ENCODE measurements around the gene OR13J1. TPM values are rescaled to one million over a fixed set of nuclear protein-coding genes. Genes with fewer than 3 reads are reported as not detected.

Gene OR13J1
- total and polyA plus RNA-seq, 11 donors = not detected

DNA sequence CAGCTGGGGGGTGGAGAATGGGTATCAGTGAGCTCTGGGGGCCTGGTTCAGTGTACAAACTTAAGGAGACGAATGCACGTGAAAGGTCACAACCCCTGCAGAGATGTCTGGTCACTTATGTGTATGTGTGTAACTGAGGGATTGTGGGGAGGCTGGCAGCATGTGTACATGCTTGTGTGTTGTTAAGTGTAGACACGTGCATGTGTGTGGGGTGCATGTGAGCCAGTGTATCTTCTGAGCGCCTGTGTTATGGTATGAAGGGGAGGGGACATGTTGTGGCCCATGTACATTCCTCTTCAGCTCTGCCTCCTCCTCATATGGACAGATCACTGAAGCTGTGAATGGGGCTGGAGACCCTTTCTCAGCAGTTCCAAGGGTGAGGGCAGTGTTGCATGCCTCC lies 39.2 kb downstream of the OR13J1 start:
- peaks cover 3 to 58% (median 41%) of the 10 kb centered on the region in 12 donors for H3K4me1 ChIP-seq
- no peak for DNase-seq
- H3K9me3 ChIP-seq = no peaks in the 10 kb centered on the region
- H3K27ac ChIP-seq = no peak overlapping the region
- no peak overlapping the region for H3K4me3 ChIP-seq
- TF ChIP-seq, protein P1, sequence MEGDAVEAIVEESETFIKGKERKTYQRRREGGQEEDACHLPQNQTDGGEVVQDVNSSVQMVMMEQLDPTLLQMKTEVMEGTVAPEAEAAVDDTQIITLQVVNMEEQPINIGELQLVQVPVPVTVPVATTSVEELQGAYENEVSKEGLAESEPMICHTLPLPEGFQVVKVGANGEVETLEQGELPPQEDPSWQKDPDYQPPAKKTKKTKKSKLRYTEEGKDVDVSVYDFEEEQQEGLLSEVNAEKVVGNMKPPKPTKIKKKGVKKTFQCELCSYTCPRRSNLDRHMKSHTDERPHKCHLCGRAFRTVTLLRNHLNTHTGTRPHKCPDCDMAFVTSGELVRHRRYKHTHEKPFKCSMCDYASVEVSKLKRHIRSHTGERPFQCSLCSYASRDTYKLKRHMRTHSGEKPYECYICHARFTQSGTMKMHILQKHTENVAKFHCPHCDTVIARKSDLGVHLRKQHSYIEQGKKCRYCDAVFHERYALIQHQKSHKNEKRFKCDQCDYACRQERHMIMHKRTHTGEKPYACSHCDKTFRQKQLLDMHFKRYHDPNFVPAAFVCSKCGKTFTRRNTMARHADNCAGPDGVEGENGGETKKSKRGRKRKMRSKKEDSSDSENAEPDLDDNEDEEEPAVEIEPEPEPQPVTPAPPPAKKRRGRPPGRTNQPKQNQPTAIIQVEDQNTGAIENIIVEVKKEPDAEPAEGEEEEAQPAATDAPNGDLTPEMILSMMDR (IDR thresholded peaks at IDR 0.05) = no peak
- no peak for TF ChIP-seq POLR2A (IDR thresholded peaks at IDR 0.05)
- peaks cover 0 to 4% (median 0%) of the 10 kb centered on the region in 9 donors for H3K36me3 ChIP-seq
- ATAC-seq = no peak
- H3K27me3 ChIP-seq = no peaks in the 10 kb centered on the region
- intact Hi-C loops (cut with DNase I) = no loop called here
- 78 to 87% (median 81%) methylated on average over 4 of the region's 4 CpGs for WGBS, 4 donors

GRCh38 chr9:35829764-35830096 lies 40.5 kb downstream of the OR13J1 start:
- DNase-seq (no peak), ATAC-seq (no peak)
- H3K4me1 ChIP-seq = peaks cover 3 to 58% (median 42%) of the 10 kb centered on the region in 12 donors
- TF ChIP-seq, protein P1 (IDR thresholded peaks at IDR 0.05) = no peak
- WGBS, 4 donors = 29 to 47% (median 43%) methylated on average over 2 of the region's 2 CpGs
- no peaks in the 10 kb centered on the region for H3K36me3 ChIP-seq
- H3K9me3 ChIP-seq = no peaks in the 10 kb centered on the region
- peak overlapping the region; percentile 85 to 99 (median 94) for H3K27ac ChIP-seq
- intact Hi-C loops (cut with DNase I) = loop anchor here in 7 of 10 donors (5.0 to 10.0 kb wide), 6 partner anchors 37 to 175 kb away; partner anchors contain the start of genes CCDC107 (in 2 of the 7), RMRP (in 2 of the 7), NPR2 (in 1 of the 7) and SIT1 (in 1 of the 7)
- H3K4me3 ChIP-seq = peak overlapping the region; percentile 65 to 97 (median 78)
- H3K27me3 ChIP-seq = no peaks in the 10 kb centered on the region

DNA sequence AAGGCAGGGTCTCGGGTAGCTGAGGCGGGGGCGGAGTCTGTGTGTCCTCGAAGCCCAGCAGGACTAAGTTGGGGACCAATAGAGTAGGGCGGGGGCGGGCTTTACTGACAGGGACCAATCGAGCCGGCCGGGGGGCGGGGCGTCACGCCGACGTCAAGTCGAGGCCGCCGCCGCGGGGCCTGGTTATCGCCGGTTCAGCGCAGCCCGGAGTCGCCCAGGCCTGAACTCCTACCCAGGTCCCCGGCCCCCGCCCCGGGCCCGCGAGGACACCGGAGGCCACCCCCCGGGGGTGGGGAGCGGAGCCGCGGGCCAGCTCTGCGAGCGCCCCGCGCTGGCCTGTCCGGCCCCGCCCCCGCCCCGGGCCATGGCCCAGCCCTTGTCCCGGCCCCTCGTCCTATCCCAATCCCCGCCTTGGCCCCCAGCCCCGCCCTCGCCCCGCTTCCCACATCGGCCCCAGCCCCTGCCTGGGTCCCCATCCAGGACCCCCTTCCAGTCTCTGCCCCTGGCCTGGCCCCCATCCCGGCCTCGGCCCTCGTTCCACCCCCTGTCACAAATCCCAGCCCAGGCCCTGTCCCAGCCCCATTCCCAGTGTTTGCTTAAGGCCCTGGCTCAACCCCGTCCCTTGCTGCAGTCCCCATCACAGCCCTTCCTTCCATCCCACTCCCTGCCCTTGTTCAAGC lies 41.0 kb downstream of the OR13J1 start, which contains the start of gene TMEM8B:
TSS of gene TMEM8B (plus strand) at position 145 of the 680 bp plus-strand sequence. CDS start at position 365, 220 bp downstream.
- Histone ChIP-seq H3K36me3 (no peaks in the 10 kb centered on the region), H3K27ac (peak within 1 kb of the TSS; percentile 85 to 99 (median 94)), H3K9me3 (no peaks in the 10 kb centered on the region), H3K4me1 (peaks cover 3 to 53% (median 39%) of the 10 kb centered on the region in 12 donors), H3K4me3 (peak within 1 kb of the TSS; percentile 65 to 97 (median 78)), H3K27me3 (no peaks in the 10 kb centered on the region)
- WGBS, 4 donors = 0 to 3% (median 1%) methylated on average over 19 to 53 of the region's 53 CpGs
- intact Hi-C loops (cut with DNase I) = loop anchor here in 7 of 10 donors (5.0 to 10.0 kb wide), 6 partner anchors 37 to 174 kb away; partner anchors contain the start of genes CCDC107 (in 2 of the 7), RMRP (in 2 of the 7), NPR2 (in 1 of the 7) and SIT1 (in 1 of the 7)
- DNase-seq = peak; percentile 97 to 99 (median 98)
- ATAC-seq = peak; percentile 89 to 95 (median 92)
- TF ChIP-seq, protein P1 (IDR thresholded peaks at IDR 0.05) = no peak
- peak in 1 of 2 donors; percentile 57 for TF ChIP-seq POLR2A (IDR thresholded peaks at IDR 0.05)

- WGBS, 4 donors = 0 to 2% (median 1%) methylated on average over 6 to 21 of the region's 21 CpGs
- Histone ChIP-seq H3K4me3 (peak within 1 kb of the TSS; percentile 65 to 97 (median 78)), H3K27ac (peak within 1 kb of the TSS; percentile 85 to 99 (median 94)), H3K27me3 (no peaks in the 10 kb centered on the region), H3K36me3 (no peaks in the 10 kb centered on the region), H3K9me3 (no peaks in the 10 kb centered on the region), H3K4me1 (peaks cover 3 to 50% (median 35%) of the 10 kb centered on the region in 12 donors)
- intact Hi-C loops (cut with DNase I) = loop anchor here in 7 of 10 donors (5.0 to 10.0 kb wide), 6 partner anchors 36 to 174 kb away; partner anchors contain the start of genes CCDC107 (in 2 of the 7), RMRP (in 2 of the 7), NPR2 (in 1 of the 7) and SIT1 (in 1 of the 7)
- peak in 2 of 4 donors; percentile 2 to 3 for ATAC-seq
- TF ChIP-seq POLR2A (IDR thresholded peaks at IDR 0.05) = no peak
- TF ChIP-seq, protein P1 (IDR thresholded peaks at IDR 0.05) = no peak
- DNase-seq = peak in 3 of 5 donors; percentile 40 to 66 (median 41)
These were observed 41.5 kb downstream of the OR13J1 start, which contains the start of gene FAM221B for GRCh38 chr9:35828716-35829083. Gene FAM221B (minus strand): TSS chr9:35828732. CDS start chr9:35826161, 2,571 bp downstream.

Data from heart left ventricle (tissue), 16 donors.